GM12878 (cell line): ENCODE data around the gene CWF19L1.

Source experiments
- CHD4 ChIP-seq: fragments of 200-600 bp; sonication (generic); IDR thresholded peaks from 2 replicates; pipeline ENCODE4 v1.6.1; 2016; ENCODE audit warnings: mild to moderate bottlenecking
- EGR1 ChIP-seq, 2 experiments: IDR thresholded peaks; 1 replicate in 1 of 2; 2 replicates in 1 of 2; pipeline ENCODE4 v1.6.1; 2011 to 2012; ENCODE audit warnings: low read depth in 2 of 2, low read length in 2 of 2, borderline replicate concordance in 1 of 2, mild to moderate bottlenecking in 1 of 2, moderate library complexity in 1 of 2
- EP300 ChIP-seq, 2 experiments: fragments of 150-350 bp in 1 of 2; IDR thresholded peaks; 2 replicates each; pipeline ENCODE4 v1.6.1; 2011 to 2012; ENCODE audit warnings: low read depth in 2 of 2, low read length in 2 of 2, borderline replicate concordance in 1 of 2, improper control_type of control experiment in 1 of 2, inconsistent platforms in 1 of 2; ENCODE audit not compliant: control insufficient read depth in 1 of 2
- IKZF1 ChIP-seq: fragments of 450-650 bp; conservative IDR thresholded peaks from 2 replicates; pipeline ENCODE4 v1.6.1; 2017; ENCODE audit warnings: antibody characterized with exemption, mild to moderate bottlenecking
- JUND ChIP-seq: IDR thresholded peaks from 2 replicates; pipeline ENCODE4 v1.6.1; 2012; ENCODE audit warnings: low read depth, mild to moderate bottlenecking, low read length, improper control_type of control experiment, moderate library complexity
- MTA3 ChIP-seq: IDR thresholded peaks from 2 replicates; pipeline ENCODE4 v1.6.1; 2012; ENCODE audit warnings: low read length, inconsistent platforms, borderline replicate concordance
- POLR2AphosphoS5 ChIP-seq: IDR thresholded peaks from 2 replicates; pipeline ENCODE4 v1.6.1; 2011; ENCODE audit warnings: mild to moderate bottlenecking, low read length, inconsistent platforms
- SMARCA5 ChIP-seq: fragments of 450-650 bp; IDR thresholded peaks from 2 replicates; pipeline ENCODE4 v1.6.1; 2017; ENCODE audit warnings: mild to moderate bottlenecking
- ZNF274 ChIP-seq: IDR thresholded peaks from one replicate; pipeline ENCODE4 v1.8.0; 2011; ENCODE audit not compliant: insufficient read length, insufficient read depth
- TF ChIP-seq, protein P1 (sequence below), 3 experiments: IDR thresholded peaks in 2 of 3; conservative IDR thresholded peaks in 1 of 3; 2 replicates each; pipeline ENCODE4 v1.5.1; 2011; ENCODE audit warnings: low read depth in 3 of 3, low read length in 3 of 3, mild to moderate bottlenecking in 3 of 3, control low read depth in 2 of 3, moderate library complexity in 2 of 3, inconsistent platforms in 1 of 3, mixed read lengths in 1 of 3; ENCODE audit not compliant: control insufficient read depth in 2 of 3, insufficient read depth in 1 of 3; ENCODE audit errors: extremely low read depth in 1 of 3
- TF ChIP-seq, protein P2 (sequence below): IDR thresholded peaks from 2 replicates; pipeline ENCODE4 v1.6.1; 2012; ENCODE audit warnings: low read length, inconsistent platforms
- TF ChIP-seq, protein P3 (sequence below): fragments of 150-350 bp; IDR thresholded peaks from 2 replicates; pipeline ENCODE4 v1.6.1; 2016; ENCODE audit warnings: low read depth, low read length
- TF ChIP-seq, protein P4 (sequence below): fragments of 450-650 bp; formaldehyde crosslinking; IDR thresholded peaks from 2 replicates; pipeline ENCODE4 v1.4.0; 2020; ENCODE audit warnings: mild to moderate bottlenecking, moderate library complexity
- TF ChIP-seq, protein P5 (sequence below): IDR thresholded peaks from 2 replicates; pipeline ENCODE4 v1.6.1; 2012; ENCODE audit warnings: mild to moderate bottlenecking, low read depth, low read length

DNA sequence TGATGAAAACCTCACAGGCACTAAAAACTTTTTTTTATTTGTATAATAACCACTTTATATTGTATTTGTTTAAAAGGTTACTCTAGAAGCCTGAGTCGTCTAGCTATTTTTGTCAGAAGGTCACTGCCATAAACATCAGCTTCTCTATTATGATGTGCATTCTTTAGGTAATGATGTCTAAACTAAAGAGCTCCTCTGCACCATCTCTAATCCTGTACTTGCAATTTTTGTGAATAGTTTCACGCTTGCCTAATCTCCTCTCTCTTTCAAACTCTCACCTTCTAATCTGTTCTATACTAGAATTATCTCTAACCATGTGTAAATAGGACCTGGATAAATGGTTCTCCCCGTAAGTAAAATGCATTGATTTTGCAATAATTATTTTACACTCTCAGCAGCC lies 27.6 kb downstream of the CWF19L1 start:
- TF ChIP-seq SMARCA5 (no peak), JUND (no peak), CHD4 (no peak), IKZF1 (no peak), EP300 (IDR thresholded peaks at IDR 0.05; ENCODE audit: borderline replicate concordance in 1 of 2, control insufficient read depth in 1 of 2, low read depth in 2 of 2, low read length in 2 of 2) (no peak), POLR2AphosphoS5 (no peak), ZNF274 (no peak), EGR1 (IDR thresholded peaks at IDR 0.05; ENCODE audit: borderline replicate concordance in 1 of 2, low read depth in 2 of 2, low read length in 2 of 2) (no peak), MTA3 (no peak)
- TF ChIP-seq, protein P1, sequence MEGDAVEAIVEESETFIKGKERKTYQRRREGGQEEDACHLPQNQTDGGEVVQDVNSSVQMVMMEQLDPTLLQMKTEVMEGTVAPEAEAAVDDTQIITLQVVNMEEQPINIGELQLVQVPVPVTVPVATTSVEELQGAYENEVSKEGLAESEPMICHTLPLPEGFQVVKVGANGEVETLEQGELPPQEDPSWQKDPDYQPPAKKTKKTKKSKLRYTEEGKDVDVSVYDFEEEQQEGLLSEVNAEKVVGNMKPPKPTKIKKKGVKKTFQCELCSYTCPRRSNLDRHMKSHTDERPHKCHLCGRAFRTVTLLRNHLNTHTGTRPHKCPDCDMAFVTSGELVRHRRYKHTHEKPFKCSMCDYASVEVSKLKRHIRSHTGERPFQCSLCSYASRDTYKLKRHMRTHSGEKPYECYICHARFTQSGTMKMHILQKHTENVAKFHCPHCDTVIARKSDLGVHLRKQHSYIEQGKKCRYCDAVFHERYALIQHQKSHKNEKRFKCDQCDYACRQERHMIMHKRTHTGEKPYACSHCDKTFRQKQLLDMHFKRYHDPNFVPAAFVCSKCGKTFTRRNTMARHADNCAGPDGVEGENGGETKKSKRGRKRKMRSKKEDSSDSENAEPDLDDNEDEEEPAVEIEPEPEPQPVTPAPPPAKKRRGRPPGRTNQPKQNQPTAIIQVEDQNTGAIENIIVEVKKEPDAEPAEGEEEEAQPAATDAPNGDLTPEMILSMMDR (IDR thresholded peaks at IDR 0.05 in 2 of 3, conservative IDR thresholded peaks at IDR 0.05 in 1 of 3; ENCODE audit: control insufficient read depth in 2 of 3, extremely low read depth in 1 of 3, insufficient read depth in 1 of 3, low read depth in 3 of 3, low read length in 3 of 3) = no peak
- TF ChIP-seq, protein P2, sequence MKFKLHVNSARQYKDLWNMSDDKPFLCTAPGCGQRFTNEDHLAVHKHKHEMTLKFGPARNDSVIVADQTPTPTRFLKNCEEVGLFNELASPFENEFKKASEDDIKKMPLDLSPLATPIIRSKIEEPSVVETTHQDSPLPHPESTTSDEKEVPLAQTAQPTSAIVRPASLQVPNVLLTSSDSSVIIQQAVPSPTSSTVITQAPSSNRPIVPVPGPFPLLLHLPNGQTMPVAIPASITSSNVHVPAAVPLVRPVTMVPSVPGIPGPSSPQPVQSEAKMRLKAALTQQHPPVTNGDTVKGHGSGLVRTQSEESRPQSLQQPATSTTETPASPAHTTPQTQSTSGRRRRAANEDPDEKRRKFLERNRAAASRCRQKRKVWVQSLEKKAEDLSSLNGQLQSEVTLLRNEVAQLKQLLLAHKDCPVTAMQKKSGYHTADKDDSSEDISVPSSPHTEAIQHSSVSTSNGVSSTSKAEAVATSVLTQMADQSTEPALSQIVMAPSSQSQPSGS = no peak
- TF ChIP-seq, protein P3, sequence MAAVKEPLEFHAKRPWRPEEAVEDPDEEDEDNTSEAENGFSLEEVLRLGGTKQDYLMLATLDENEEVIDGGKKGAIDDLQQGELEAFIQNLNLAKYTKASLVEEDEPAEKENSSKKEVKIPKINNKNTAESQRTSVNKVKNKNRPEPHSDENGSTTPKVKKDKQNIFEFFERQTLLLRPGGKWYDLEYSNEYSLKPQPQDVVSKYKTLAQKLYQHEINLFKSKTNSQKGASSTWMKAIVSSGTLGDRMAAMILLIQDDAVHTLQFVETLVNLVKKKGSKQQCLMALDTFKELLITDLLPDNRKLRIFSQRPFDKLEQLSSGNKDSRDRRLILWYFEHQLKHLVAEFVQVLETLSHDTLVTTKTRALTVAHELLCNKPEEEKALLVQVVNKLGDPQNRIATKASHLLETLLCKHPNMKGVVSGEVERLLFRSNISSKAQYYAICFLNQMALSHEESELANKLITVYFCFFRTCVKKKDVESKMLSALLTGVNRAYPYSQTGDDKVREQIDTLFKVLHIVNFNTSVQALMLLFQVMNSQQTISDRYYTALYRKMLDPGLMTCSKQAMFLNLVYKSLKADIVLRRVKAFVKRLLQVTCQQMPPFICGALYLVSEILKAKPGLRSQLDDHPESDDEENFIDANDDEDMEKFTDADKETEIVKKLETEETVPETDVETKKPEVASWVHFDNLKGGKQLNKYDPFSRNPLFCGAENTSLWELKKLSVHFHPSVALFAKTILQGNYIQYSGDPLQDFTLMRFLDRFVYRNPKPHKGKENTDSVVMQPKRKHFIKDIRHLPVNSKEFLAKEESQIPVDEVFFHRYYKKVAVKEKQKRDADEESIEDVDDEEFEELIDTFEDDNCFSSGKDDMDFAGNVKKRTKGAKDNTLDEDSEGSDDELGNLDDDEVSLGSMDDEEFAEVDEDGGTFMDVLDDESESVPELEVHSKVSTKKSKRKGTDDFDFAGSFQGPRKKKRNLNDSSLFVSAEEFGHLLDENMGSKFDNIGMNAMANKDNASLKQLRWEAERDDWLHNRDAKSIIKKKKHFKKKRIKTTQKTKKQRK = no peak
- TF ChIP-seq, protein P4, sequence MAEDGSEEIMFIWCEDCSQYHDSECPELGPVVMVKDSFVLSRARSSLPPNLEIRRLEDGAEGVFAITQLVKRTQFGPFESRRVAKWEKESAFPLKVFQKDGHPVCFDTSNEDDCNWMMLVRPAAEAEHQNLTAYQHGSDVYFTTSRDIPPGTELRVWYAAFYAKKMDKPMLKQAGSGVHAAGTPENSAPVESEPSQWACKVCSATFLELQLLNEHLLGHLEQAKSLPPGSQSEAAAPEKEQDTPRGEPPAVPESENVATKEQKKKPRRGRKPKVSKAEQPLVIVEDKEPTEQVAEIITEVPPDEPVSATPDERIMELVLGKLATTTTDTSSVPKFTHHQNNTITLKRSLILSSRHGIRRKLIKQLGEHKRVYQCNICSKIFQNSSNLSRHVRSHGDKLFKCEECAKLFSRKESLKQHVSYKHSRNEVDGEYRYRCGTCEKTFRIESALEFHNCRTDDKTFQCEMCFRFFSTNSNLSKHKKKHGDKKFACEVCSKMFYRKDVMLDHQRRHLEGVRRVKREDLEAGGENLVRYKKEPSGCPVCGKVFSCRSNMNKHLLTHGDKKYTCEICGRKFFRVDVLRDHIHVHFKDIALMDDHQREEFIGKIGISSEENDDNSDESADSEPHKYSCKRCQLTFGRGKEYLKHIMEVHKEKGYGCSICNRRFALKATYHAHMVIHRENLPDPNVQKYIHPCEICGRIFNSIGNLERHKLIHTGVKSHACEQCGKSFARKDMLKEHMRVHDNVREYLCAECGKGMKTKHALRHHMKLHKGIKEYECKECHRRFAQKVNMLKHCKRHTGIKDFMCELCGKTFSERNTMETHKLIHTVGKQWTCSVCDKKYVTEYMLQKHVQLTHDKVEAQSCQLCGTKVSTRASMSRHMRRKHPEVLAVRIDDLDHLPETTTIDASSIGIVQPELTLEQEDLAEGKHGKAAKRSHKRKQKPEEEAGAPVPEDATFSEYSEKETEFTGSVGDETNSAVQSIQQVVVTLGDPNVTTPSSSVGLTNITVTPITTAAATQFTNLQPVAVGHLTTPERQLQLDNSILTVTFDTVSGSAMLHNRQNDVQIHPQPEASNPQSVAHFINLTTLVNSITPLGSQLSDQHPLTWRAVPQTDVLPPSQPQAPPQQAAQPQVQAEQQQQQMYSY (CRISPR knock-in tag) = no peak
- TF ChIP-seq, protein P5, sequence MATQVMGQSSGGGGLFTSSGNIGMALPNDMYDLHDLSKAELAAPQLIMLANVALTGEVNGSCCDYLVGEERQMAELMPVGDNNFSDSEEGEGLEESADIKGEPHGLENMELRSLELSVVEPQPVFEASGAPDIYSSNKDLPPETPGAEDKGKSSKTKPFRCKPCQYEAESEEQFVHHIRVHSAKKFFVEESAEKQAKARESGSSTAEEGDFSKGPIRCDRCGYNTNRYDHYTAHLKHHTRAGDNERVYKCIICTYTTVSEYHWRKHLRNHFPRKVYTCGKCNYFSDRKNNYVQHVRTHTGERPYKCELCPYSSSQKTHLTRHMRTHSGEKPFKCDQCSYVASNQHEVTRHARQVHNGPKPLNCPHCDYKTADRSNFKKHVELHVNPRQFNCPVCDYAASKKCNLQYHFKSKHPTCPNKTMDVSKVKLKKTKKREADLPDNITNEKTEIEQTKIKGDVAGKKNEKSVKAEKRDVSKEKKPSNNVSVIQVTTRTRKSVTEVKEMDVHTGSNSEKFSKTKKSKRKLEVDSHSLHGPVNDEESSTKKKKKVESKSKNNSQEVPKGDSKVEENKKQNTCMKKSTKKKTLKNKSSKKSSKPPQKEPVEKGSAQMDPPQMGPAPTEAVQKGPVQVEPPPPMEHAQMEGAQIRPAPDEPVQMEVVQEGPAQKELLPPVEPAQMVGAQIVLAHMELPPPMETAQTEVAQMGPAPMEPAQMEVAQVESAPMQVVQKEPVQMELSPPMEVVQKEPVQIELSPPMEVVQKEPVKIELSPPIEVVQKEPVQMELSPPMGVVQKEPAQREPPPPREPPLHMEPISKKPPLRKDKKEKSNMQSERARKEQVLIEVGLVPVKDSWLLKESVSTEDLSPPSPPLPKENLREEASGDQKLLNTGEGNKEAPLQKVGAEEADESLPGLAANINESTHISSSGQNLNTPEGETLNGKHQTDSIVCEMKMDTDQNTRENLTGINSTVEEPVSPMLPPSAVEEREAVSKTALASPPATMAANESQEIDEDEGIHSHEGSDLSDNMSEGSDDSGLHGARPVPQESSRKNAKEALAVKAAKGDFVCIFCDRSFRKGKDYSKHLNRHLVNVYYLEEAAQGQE = no peak
